Left cardiac atrium (tissue), 2 donors: ENCODE measurements around the gene ATP5IF1. TPM values are rescaled to one million over a fixed set of nuclear protein-coding genes. Genes with fewer than 3 reads are reported as not detected.

Source experiments
- total RNA-seq, 2 donors: library from RNA; stranded (reverse); fragmentation: NEBNext Ultra II Directional; extraction: Animal tissue kit (Norgen Biotek cat#: 25700); gene quantifications; one replicate each; pipeline ENCODE4 v1.2.1, GENCODE V29; 2021
- donor health status: DM: no; HTN: yes; CAD: no; lungs with severe emphysema.
- donor health status: DM: yes; HTN: yes; CAD: no.

ATP5IF1 gene
- total RNA-seq, 2 donors from 2014 or later, result 241 to 296 TPM

Other genes with a start within 250 kb of the ATP5IF1 start
- gene EYA3, start 147.5 kb upstream of the ATP5IF1 start, total RNA-seq, result 10 to 100 TPM; 17.8 to 18.8 TPM
- gene PTAFR, start 59.4 kb upstream of the ATP5IF1 start, total RNA-seq, result 1 to 10 TPM; 4.7 to 5.2 TPM
- gene DNAJC8, start 3.1 kb upstream of the ATP5IF1 start, total RNA-seq, result 10 to 100 TPM; 59.6 to 62.1 TPM
- 1 to 10 TPM; 4.4 to 4.5 TPM for gene SESN2, start 23.4 kb downstream of the ATP5IF1 start, total RNA-seq
- 1 to 10 TPM; 8.1 to 9.5 TPM for gene MED18, start 92.9 kb downstream of the ATP5IF1 start, total RNA-seq
- gene PHACTR4, start 133.6 kb downstream of the ATP5IF1 start, total RNA-seq, result 10 to 100 TPM; 20.8 to 26.2 TPM